GM12878 (cell line): ENCODE data around the gene MTRF1L. TPM values are rescaled to one million over a fixed set of nuclear protein-coding genes. Genes with fewer than 3 reads are reported as not detected.

Experiments
- ASH2L ChIP-seq: fragments of 300-600, 200-600 bp; sonication (generic); IDR thresholded peaks from 2 replicates; pipeline ENCODE4 v1.6.1; 2017; ENCODE audit warnings: low read depth, mild to moderate bottlenecking, borderline replicate concordance
- BACH1 ChIP-seq: fragments of 450-650 bp; IDR thresholded peaks from 2 replicates; pipeline ENCODE4 v1.6.1; 2017; ENCODE audit warnings: mild to moderate bottlenecking, borderline replicate concordance
- BCL11A ChIP-seq: IDR thresholded peaks from 2 replicates; pipeline ENCODE4 v1.6.1; 2011; ENCODE audit warnings: low read depth, low read length
- IKZF1 ChIP-seq: fragments of 450-650 bp; conservative IDR thresholded peaks from 2 replicates; pipeline ENCODE4 v1.6.1; 2017; ENCODE audit warnings: antibody characterized with exemption, mild to moderate bottlenecking
- LARP7 ChIP-seq: fragments of 450-650 bp; IDR thresholded peaks from 2 replicates; pipeline ENCODE4 v1.6.1; 2017; ENCODE audit warnings: mild to moderate bottlenecking
- MTA2 ChIP-seq: fragments of 450-650 bp; IDR thresholded peaks from 2 replicates; pipeline ENCODE4 v1.6.1; 2016; ENCODE audit warnings: low read depth, mild to moderate bottlenecking, moderate library complexity
- NBN ChIP-seq: fragments of 450-650 bp; IDR thresholded peaks from 2 replicates; pipeline ENCODE4 v1.6.1; 2016
- PML ChIP-seq: IDR thresholded peaks from 2 replicates; pipeline ENCODE4 v1.6.1; 2012; ENCODE audit warnings: low read length, inconsistent platforms
- RAD51 ChIP-seq: fragments of 450-650 bp; IDR thresholded peaks from 2 replicates; pipeline ENCODE4 v1.6.1; 2016; ENCODE audit warnings: moderate library complexity, mild to moderate bottlenecking, inconsistent platforms
- RCOR1 ChIP-seq: conservative IDR thresholded peaks from 2 replicates; pipeline ENCODE4 v1.6.1; 2012; ENCODE audit warnings: low read depth, low read length, improper control_type of control experiment
- SMAD5 ChIP-seq: IDR thresholded peaks from 2 replicates; pipeline ENCODE4 v1.6.1; 2016; ENCODE audit warnings: antibody characterized with exemption, low read depth
- SMC3 ChIP-seq: IDR thresholded peaks from 2 replicates; pipeline ENCODE4 v1.6.1; 2011; ENCODE audit warnings: low read length, improper control_type of control experiment, borderline replicate concordance
- SPI1 ChIP-seq: IDR thresholded peaks from 2 replicates; pipeline ENCODE4 v1.6.1; 2011; ENCODE audit warnings: low read depth, mild to moderate bottlenecking, low read length, moderate library complexity, borderline replicate concordance; ENCODE audit not compliant: insufficient read depth
- SUZ12 ChIP-seq: fragments of 200-600 bp; sonication (generic); IDR thresholded peaks from one replicate; pipeline ENCODE4 v1.6.1; 2018; ENCODE audit warnings: antibody characterized with exemption, mild to moderate bottlenecking; ENCODE audit not compliant: unreplicated experiment
- ZSCAN29 ChIP-seq: fragments of 450-650 bp; IDR thresholded peaks from 2 replicates; pipeline ENCODE4 v1.6.1; 2017; ENCODE audit warnings: mild to moderate bottlenecking, moderate library complexity
- ZZZ3 ChIP-seq: IDR thresholded peaks from 2 replicates; pipeline ENCODE4 v1.6.1; 2011; ENCODE audit warnings: low read depth; ENCODE audit not compliant: control insufficient read depth, insufficient read length
- polyA plus RNA-seq, 11 experiments: library from polyadenylated mRNA; depleted of rRNA in 4 of 11; unstranded in 6 of 11; stranded (reverse) in 5 of 11; fragments of >200 nt; fragmentation: Nextera tagmentation in 4 of 11; fragmentation: Illumina TruSeq in 1 of 11; extraction: Ambion mirVana in 4 of 11; extraction: Trizol in 1 of 11; gene quantifications; 1 replicate in 1 of 11; 2 replicates in 10 of 11; pipeline versions ENCODE4 v1.2.1 to v1.2.3, GENCODE V29; 2011 to 2016; ENCODE audit warnings: inconsistent platforms in 2 of 11, missing spikeins in 2 of 11, low read depth in 1 of 11
- total RNA-seq, 4 experiments: library from RNA; depleted of rRNA in 3 of 4; stranded (reverse); fragments of >200 nt in 3 of 4; fragmentation: Illumina TruSeq in 1 of 4; extraction: Trizol in 1 of 4; gene quantifications; 2 replicates each; pipeline versions ENCODE4 v1.2.1 to v1.2.3, GENCODE V29; 2013 to 2021
- TF ChIP-seq, protein P1 (sequence below): fragments of 450-650 bp; conservative IDR thresholded peaks from 2 replicates; pipeline ENCODE4 v1.6.1; 2017; ENCODE audit warnings: mild to moderate bottlenecking, moderate library complexity
- TF ChIP-seq, protein P2 (sequence below): fragments of 450-650 bp; IDR thresholded peaks from 2 replicates; pipeline ENCODE4 v1.6.1; 2016; ENCODE audit warnings: mild to moderate bottlenecking
- TF ChIP-seq, protein P3 (sequence below): IDR thresholded peaks from 2 replicates; pipeline ENCODE4 v1.6.1; 2011; ENCODE audit warnings: borderline replicate concordance, low read depth, mild to moderate bottlenecking, moderate library complexity, mixed read lengths, low read length; ENCODE audit not compliant: insufficient read depth; ENCODE audit errors: extremely low read length
- TF ChIP-seq, protein P4 (sequence below): IDR thresholded peaks from 2 replicates; pipeline ENCODE4 v1.6.1; 2011; ENCODE audit warnings: low read depth, mild to moderate bottlenecking, low read length, moderate library complexity, borderline replicate concordance; ENCODE audit errors: extremely low read depth
- TF ChIP-seq, protein P5 (sequence below): IDR thresholded peaks from 2 replicates; pipeline ENCODE4 v1.6.1; 2011; ENCODE audit warnings: low read depth, low read length, improper control_type of control experiment, borderline replicate concordance
- TF ChIP-seq, protein P6 (sequence below), 3 experiments: IDR thresholded peaks in 2 of 3; conservative IDR thresholded peaks in 1 of 3; 2 replicates each; pipeline ENCODE4 v1.5.1; 2011; ENCODE audit warnings: low read depth in 3 of 3, low read length in 3 of 3, mild to moderate bottlenecking in 3 of 3, control low read depth in 2 of 3, moderate library complexity in 2 of 3, inconsistent platforms in 1 of 3, mixed read lengths in 1 of 3; ENCODE audit not compliant: control insufficient read depth in 2 of 3, insufficient read depth in 1 of 3; ENCODE audit errors: extremely low read depth in 1 of 3

MTRF1L gene
- total and polyA plus RNA-seq, 10 of the 15 experiments (the other 5 are each of a cell fraction or from before 2014, with no cell fraction given) = 5.1 to 21.6 (median 16.1) TPM

DNA sequence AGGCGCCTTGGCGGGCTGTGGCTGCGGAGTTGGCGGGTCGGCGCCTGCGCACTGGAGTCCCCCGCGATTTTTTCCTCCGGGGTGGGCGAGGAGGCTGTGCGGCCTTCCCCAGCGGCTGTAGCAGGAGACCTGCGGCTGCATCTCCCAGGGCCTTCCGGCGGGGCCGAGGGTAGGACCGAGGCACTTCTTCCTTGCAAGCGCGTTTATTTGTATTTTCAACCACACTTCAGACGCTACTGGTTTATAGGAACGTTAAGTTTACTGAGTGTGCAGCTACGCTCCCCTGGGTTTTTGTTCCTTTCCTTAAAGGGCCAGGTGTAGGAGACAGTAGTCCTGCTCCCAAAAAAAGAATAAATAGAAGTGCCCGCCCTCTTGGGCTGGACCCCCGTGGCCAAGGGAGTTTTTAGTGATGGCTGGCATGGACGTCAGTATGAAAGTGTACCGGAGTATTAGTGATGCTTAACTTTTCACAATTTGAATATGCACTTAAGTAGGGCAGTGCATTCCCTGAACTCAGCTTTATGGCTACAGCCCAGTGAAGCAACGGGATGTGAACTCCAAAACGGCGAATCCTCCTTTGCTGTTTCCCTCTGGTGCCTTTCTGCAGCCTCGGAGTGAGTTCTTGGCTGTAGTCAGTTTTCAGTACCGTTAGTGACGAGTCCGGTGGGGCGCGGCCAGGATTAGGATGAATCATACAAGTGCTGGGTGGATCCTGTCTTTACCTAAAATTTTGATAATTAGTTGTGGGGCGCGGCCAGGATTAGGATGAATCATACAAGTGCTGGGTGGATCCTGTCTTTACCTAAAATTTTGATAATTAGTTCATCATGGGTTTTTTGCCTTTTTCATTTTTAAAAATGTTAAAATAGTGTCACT is 18.6 kb downstream of the MTRF1L start (continued):
- TF ChIP-seq, protein P1, sequence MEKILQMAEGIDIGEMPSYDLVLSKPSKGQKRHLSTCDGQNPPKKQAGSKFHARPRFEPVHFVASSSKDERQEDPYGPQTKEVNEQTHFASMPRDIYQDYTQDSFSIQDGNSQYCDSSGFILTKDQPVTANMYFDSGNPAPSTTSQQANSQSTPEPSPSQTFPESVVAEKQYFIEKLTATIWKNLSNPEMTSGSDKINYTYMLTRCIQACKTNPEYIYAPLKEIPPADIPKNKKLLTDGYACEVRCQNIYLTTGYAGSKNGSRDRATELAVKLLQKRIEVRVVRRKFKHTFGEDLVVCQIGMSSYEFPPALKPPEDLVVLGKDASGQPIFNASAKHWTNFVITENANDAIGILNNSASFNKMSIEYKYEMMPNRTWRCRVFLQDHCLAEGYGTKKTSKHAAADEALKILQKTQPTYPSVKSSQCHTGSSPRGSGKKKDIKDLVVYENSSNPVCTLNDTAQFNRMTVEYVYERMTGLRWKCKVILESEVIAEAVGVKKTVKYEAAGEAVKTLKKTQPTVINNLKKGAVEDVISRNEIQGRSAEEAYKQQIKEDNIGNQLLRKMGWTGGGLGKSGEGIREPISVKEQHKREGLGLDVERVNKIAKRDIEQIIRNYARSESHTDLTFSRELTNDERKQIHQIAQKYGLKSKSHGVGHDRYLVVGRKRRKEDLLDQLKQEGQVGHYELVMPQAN = no peak; the same call in 1 of the 2 replicates
- TF ChIP-seq, protein P2, sequence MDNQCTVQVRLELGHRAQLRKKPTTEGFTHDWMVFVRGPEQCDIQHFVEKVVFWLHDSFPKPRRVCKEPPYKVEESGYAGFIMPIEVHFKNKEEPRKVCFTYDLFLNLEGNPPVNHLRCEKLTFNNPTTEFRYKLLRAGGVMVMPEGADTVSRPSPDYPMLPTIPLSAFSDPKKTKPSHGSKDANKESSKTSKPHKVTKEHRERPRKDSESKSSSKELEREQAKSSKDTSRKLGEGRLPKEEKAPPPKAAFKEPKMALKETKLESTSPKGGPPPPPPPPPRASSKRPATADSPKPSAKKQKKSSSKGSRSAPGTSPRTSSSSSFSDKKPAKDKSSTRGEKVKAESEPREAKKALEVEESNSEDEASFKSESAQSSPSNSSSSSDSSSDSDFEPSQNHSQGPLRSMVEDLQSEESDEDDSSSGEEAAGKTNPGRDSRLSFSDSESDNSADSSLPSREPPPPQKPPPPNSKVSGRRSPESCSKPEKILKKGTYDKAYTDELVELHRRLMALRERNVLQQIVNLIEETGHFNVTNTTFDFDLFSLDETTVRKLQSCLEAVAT = peak; percentile 33; the same call in 1 of the 2 replicates
- TF ChIP-seq IKZF1 = no peak; the same call in 1 of the 2 replicates
- TF ChIP-seq PML = peak; percentile 83
- TF ChIP-seq MTA2 = no peak
- TF ChIP-seq, protein P3, sequence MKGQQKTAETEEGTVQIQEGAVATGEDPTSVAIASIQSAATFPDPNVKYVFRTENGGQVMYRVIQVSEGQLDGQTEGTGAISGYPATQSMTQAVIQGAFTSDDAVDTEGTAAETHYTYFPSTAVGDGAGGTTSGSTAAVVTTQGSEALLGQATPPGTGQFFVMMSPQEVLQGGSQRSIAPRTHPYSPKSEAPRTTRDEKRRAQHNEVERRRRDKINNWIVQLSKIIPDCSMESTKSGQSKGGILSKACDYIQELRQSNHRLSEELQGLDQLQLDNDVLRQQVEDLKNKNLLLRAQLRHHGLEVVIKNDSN = no peak
- TF ChIP-seq SMAD5 = peak; percentile 32; the same call in 1 of the 2 replicates
- TF ChIP-seq, protein P4, sequence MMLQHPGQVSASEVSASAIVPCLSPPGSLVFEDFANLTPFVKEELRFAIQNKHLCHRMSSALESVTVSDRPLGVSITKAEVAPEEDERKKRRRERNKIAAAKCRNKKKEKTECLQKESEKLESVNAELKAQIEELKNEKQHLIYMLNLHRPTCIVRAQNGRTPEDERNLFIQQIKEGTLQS = no peak
- no peak for TF ChIP-seq SUZ12
- no peak for TF ChIP-seq RAD51
- TF ChIP-seq NBN = no peak; the same call in 1 of the 2 replicates
- TF ChIP-seq LARP7 = no peak
- no peak for TF ChIP-seq BACH1
- 0 out of 2 replicates have a peak, but pooled peaks have one; percentile 68 for TF ChIP-seq ASH2L
- no peak for TF ChIP-seq BCL11A
- TF ChIP-seq, protein P5, sequence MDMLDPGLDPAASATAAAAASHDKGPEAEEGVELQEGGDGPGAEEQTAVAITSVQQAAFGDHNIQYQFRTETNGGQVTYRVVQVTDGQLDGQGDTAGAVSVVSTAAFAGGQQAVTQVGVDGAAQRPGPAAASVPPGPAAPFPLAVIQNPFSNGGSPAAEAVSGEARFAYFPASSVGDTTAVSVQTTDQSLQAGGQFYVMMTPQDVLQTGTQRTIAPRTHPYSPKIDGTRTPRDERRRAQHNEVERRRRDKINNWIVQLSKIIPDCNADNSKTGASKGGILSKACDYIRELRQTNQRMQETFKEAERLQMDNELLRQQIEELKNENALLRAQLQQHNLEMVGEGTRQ = no peak
- no peak for TF ChIP-seq SPI1
- TF ChIP-seq SMC3 = no peak
- no peak for TF ChIP-seq RCOR1
- TF ChIP-seq, protein P6, sequence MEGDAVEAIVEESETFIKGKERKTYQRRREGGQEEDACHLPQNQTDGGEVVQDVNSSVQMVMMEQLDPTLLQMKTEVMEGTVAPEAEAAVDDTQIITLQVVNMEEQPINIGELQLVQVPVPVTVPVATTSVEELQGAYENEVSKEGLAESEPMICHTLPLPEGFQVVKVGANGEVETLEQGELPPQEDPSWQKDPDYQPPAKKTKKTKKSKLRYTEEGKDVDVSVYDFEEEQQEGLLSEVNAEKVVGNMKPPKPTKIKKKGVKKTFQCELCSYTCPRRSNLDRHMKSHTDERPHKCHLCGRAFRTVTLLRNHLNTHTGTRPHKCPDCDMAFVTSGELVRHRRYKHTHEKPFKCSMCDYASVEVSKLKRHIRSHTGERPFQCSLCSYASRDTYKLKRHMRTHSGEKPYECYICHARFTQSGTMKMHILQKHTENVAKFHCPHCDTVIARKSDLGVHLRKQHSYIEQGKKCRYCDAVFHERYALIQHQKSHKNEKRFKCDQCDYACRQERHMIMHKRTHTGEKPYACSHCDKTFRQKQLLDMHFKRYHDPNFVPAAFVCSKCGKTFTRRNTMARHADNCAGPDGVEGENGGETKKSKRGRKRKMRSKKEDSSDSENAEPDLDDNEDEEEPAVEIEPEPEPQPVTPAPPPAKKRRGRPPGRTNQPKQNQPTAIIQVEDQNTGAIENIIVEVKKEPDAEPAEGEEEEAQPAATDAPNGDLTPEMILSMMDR (IDR thresholded peaks at IDR 0.05 in 2 of 3, conservative IDR thresholded peaks at IDR 0.05 in 1 of 3; ENCODE audit: control insufficient read depth in 2 of 3, extremely low read depth in 1 of 3, insufficient read depth in 1 of 3, low read depth in 3 of 3, low read length in 3 of 3) = no peak
- TF ChIP-seq ZSCAN29 = no peak
- TF ChIP-seq ZZZ3 = no peak
